ENCODE measurements around the gene TEKT5.

DNA sequence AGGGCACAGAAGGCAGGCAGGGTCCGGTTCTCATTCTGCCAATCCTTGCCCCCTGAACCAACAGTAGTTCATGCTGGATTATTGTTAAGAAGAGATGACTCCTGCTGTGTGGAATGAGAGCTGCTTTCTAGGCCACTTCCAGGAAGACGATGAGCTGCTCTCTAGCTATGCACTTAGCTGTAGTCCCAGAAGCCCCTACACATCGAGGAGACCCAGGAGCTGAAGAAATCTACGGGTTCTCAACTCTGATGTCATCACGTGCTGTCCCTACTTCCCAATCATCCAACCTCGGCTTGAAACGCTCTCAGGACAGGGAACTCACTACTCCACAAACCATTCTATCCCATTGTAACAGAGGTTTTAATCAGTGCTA lies 85.3 kb downstream of the TEKT5 start:
- TF ChIP-seq CTCF (IDR thresholded peaks at IDR 0.05) (no peak), POLR2A (IDR thresholded peaks at IDR 0.05; ENCODE audit: low read depth) (no peak), POLR2AphosphoS5 (IDR thresholded peaks at IDR 0.05) (no peak)

Data from esophagus muscularis mucosa (tissue), 3 donors.